Right forelimb (tissue), 1 donor: ENCODE data around the gene ARHGAP40.

Experiments
- DNase-seq: peaks from one replicate; pipeline ENCODE4 v3.0.0-alpha.2; 2018

Gene ARHGAP40

GRCh38 chr20:38692436-38693411, 91.1 kb downstream of the ARHGAP40 start:
- peak; percentile 82 for DNase-seq

GRCh38 chr20:38697306-38697705, 95.7 kb downstream of the ARHGAP40 start:
- DNase-seq: no peak

GRCh38 chr20:38698541-38698940, 96.9 kb downstream of the ARHGAP40 start:
- no peak for DNase-seq

- DNase-seq: no peak
Observed at GRCh38 chr20:38700141-38700540, 98.5 kb downstream of the ARHGAP40 start.
